Activated naive CD4-positive, alpha-beta T cell treated with anti-CD3 and anti-CD28 coated beads, Interleukin-2, amount 10 ng/mL, durations not matched to agents 7 days and 5 days (primary cell): ENCODE measurements around the gene XXYLT1.
A peak's percentile ranks its signal among the peaks of the same experiment; 100 is the strongest.

ENCODE experiments used
- CTCF ChIA-PET: fragments of 350-600 bp; sonication (Branson Sonifier 250); formaldehyde crosslinking; loops from one replicate; lab custom pipeline; 2021; ENCODE audit warnings: antibody characterized with exemption; lab: Charles Lee
- DNase-seq: peaks from one replicate; pipeline ENCODE4 v3.0.0-alpha.2; 2020
- H3K27ac Mint-ChIP-seq: one replicate; pipeline ENCODE4 v1.8.0; 2021; ENCODE audit warnings: mild to moderate bottlenecking, moderate library complexity, mixed read lengths
- H3K27me3 Mint-ChIP-seq: one replicate; pipeline ENCODE4 v1.8.0; 2021; ENCODE audit warnings: mild to moderate bottlenecking, mixed read lengths
- H3K36me3 Mint-ChIP-seq: one replicate; pipeline ENCODE4 v1.8.0; 2021; ENCODE audit warnings: mixed read lengths
- H3K4me1 Mint-ChIP-seq: one replicate; pipeline ENCODE4 v1.8.0; 2021; ENCODE audit warnings: mixed read lengths
- H3K4me3 Mint-ChIP-seq: one replicate; pipeline ENCODE4 v1.8.0; 2021; ENCODE audit warnings: mild to moderate bottlenecking, moderate library complexity, mixed read lengths
- H3K9me3 Mint-ChIP-seq: one replicate; pipeline ENCODE4 v1.8.0; 2021; ENCODE audit warnings: mixed read lengths

XXYLT1 gene

DNA sequence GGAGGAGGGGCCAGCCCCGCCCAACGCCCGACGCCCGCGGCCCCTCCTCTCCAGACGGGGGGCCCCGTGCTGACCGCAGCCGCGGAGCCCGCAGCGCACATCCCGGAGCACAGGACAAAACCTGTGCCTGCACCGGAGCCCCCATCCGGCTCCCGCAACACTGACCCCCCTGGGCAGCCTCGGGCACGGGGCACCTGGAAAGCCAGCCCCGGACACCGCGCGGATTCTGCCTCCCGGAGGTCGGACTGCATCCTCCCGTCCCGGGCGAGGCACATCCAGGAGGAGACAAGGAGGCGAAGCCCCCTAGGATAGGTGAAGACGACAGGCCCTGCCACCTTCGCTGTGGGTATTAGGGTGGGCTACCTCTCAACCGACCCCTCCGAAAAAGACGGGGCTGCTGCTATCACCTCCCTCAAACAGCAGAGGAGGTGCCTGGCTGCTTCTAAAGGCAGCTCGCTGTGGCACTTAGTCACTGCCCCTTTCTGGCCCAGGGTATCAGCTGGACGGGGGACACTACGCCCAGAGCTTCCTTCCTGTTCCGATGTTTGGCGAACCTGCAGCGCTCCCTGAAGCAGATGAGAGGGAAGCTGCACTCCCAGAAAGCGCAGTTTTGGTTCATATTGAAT lies 10.6 kb downstream of the XXYLT1 start:
- CTCF ChIA-PET, result interaction anchor here (0.8 to 3.1 kb wide), 8 partner anchors 10 to 809 kb away, joined by 3 to 26 read pairs (median 6); partner anchors contain the start of genes FAM43A and XXYLT1
- peak; percentile 47 for DNase-seq
- Mint-ChIP-seq H3K36me3 (peaks cover 1% of the 10 kb centered on the region), H3K27me3 (no peaks in the 10 kb centered on the region), H3K4me3 (peak overlapping the region; percentile 77), H3K4me1 (peaks cover 37% of the 10 kb centered on the region), H3K27ac (peak overlapping the region; percentile 45), H3K9me3 (no peaks in the 10 kb centered on the region)

DNA sequence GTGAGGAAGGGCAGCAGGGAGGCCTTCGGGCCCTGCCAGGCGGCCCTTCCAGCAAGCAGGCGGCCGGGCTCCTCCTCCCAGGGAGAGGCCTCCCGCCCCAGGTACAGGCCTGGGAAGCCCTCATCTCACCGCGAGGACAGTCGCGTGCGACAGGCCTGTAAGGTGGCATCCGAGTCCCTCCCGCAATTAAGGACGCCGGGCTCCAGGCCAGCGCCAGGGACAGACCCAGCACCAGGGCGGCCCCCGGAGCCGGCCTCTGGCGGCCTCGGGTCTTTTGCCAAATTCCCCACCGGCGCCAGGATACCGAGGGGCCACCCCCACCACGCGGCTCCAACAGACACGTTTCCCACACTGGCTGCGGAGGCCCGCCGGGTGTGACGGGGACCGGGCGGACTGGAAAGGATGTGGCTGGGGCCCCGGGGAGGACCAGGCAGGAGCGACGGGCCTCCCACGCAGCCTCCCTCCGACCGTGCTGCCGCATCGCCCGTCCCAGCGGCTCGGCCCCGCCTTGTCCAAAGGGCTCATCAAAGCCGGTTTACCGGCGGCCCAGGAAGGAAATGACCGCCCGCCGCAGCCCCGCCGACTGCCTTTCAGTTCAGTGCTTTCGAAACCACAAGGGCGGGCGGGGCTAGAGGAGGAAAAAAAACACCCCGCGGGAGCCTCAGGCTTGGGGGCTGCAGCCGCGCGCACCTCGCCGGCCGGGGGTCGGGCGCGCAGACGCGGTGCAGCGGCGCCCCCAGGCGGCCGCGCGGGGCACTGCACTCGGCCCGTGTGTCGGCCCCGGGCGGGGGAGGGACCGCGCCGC lies 11.3 kb downstream of the XXYLT1 start:
- no peak overlapping the region for H3K4me3 Mint-ChIP-seq
- peak; percentile 90 for DNase-seq
- H3K36me3 Mint-ChIP-seq, result peaks cover 1% of the 10 kb centered on the region
- peak overlapping the region; percentile 45 for H3K27ac Mint-ChIP-seq
- peaks cover 4% of the 10 kb centered on the region for H3K27me3 Mint-ChIP-seq
- H3K4me1 Mint-ChIP-seq, result peaks cover 35% of the 10 kb centered on the region
- H3K9me3 Mint-ChIP-seq, result no peaks in the 10 kb centered on the region
- CTCF ChIA-PET, result interaction anchor here (1.2 to 4.1 kb wide), 2 partner anchors 9 to 576 kb away, joined by 3 to 32 read pairs; no protein-coding TSS in a partner anchor

DNA sequence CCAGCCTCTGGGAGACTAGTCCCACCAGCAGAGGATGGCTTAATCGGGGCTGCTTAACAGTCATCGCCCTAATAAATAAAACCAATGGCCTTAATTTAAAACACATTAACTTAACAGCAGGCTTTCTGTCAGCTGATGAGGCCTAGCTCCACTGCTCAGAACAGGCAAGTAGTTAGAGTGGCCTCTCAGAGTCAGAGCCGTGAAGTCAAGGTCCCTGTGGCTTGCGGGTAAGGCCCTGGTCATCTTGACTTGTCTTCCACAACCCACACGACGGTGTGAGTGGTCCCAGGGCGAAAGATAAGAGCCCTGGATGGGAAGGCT lies 11.8 kb downstream of the XXYLT1 start:
- Mint-ChIP-seq H3K27ac (peak overlapping the region; percentile 42), H3K36me3 (peaks cover 1% of the 10 kb centered on the region), H3K4me3 (peak overlapping the region; percentile 18), H3K9me3 (no peaks in the 10 kb centered on the region), H3K27me3 (peaks cover 4% of the 10 kb centered on the region), H3K4me1 (peaks cover 32% of the 10 kb centered on the region)
- DNase-seq, result no peak
- CTCF ChIA-PET, result interaction anchor here (0.6 to 4.1 kb wide), 3 partner anchors 11 to 586 kb away, joined by 3 to 32 read pairs (median 4); no protein-coding TSS in a partner anchor

DNA sequence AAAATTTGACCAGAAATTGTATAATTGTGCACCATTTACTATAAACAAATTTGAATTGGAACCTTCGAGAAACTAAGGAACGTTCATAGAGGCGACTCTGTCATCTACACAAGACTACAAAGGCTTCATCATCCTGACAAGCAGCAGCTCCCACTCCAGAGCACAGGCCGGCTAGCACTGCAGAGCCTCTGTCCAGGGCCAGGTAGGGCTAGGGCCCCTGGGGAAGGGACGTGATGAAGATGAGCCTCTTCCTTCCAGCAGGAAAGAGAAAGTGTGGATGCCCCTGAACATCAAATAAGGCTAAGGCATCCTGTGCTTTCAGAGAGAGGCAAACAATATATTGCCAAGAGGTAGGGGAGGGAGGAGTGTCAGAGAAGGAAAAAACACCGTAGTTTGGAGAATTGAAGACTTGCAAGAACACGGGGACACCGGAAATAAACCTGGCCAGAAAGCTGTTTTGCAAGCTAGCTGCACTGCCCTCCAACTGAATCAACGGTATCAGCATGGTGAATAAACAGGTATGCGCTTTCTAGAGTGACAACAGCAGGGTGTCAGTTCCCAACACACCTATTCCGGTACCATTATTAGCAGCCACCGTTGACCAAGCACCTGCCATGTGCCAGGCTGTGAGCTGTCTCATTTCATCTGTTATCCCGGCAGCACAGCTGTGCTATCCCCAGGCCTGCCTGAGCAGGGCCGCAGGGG lies 12.4 kb downstream of the XXYLT1 start:
- Mint-ChIP-seq H3K4me1 (peaks cover 29% of the 10 kb centered on the region), H3K27ac (peak overlapping the region; percentile 42), H3K36me3 (peaks cover 1% of the 10 kb centered on the region), H3K4me3 (peak overlapping the region; percentile 18), H3K27me3 (peaks cover 4% of the 10 kb centered on the region), H3K9me3 (no peaks in the 10 kb centered on the region)
- no peak for DNase-seq
- CTCF ChIA-PET, result interaction anchor here (0.6 to 4.1 kb wide), 4 partner anchors 11 to 586 kb away, joined by 3 to 32 read pairs (median 4); no protein-coding TSS in a partner anchor

DNA sequence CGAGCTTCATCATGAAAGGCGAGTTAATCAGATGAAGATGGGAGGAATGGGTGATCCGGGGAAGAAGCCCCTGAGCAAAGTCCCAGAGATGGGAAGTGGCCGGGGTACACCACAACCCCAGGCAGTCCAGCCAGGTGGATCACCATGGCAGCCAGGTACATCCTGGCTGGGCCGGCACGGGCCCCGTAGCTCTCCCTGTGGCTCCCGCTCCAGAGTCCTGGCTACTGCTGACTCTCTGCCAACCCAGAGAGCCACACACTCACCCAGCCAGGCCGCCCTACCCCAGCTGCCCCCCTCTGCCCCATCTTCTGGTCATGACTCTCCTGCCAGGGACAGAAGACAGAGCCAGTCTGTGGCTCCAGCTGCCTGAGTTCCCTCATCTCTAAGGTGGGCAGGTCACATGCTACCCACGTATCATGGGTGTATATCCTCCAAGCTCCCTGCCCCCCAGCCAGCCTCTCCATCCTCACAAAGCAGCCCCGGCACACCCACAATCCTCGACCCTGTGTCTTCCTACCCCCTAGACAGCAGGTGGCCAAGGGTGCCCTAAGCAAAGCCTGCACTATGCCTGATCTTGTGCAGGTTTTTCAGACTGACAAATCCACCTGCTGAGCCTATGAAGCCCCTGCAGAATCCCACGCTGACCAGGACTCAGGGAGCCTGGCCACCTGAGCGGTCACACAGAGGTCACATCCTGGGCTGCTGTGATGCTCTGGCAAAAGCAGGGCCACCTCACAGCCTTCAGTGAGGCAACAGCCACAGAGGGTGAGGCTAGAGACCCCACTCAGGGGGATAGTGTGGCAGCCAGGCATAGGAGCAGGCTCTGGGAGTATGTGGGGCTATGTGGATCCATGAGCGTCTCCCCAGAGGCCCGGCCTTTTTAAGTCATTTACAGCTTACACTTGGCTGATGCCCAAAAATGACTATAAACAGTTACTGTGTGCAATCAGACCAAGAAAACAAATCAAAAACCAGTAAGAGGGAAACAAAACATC lies 13.2 kb downstream of the XXYLT1 start:
- no peak overlapping the region for H3K4me3 Mint-ChIP-seq
- CTCF ChIA-PET, result interaction anchor here (1.0 to 4.1 kb wide), 3 partner anchors 570 to 575 kb away, joined by 3 to 32 read pairs (median 8); no protein-coding TSS in a partner anchor
- H3K36me3 Mint-ChIP-seq, result peaks cover 1% of the 10 kb centered on the region
- no peak overlapping the region for H3K27ac Mint-ChIP-seq
- H3K4me1 Mint-ChIP-seq, result peaks cover 29% of the 10 kb centered on the region
- DNase-seq, result no peak
- no peaks in the 10 kb centered on the region for H3K9me3 Mint-ChIP-seq
- peaks cover 6% of the 10 kb centered on the region for H3K27me3 Mint-ChIP-seq

DNA sequence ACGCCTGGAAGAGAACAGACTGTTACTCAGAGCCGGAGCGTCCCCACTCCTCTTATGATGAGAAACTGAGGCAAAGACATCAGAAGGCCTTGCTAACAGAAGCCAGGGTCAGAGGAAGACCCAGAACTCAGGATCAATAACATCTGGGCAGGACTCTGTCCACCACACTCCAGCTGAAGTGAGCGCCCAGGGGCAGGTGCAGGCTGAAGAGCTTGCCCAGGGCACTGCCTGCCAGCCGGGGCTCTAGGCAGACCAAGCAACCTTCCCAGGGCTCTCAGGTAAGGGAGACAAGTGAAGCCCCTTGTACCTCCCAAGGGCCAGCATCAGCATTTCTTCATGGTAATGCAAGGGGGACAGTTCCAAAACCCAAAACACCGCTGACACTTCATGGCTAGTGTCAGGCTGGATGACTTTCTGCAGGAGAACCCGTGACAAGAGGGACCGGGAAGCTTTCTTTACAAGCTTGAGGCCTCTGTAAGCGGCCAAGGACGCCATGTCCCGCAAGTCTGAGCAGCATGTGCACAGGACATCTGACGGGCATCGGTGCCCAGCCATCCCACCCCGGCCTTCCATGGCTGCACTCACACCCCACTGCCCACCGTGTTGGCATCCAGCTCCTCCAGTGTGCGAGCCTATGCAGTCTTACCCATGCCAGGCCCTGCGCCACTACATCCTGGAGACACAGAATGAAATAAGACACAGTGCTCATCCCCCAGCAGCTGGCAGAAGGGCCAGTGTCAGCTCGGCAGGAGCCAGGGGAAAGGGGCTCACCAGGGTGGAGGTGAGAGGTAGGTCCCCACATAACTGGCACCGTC lies 14.1 kb downstream of the XXYLT1 start:
- no peak overlapping the region for H3K27ac Mint-ChIP-seq
- H3K27me3 Mint-ChIP-seq, result peaks cover 6% of the 10 kb centered on the region
- no peak overlapping the region for H3K4me3 Mint-ChIP-seq
- DNase-seq, result no peak
- CTCF ChIA-PET, result interaction anchor here (0.6 to 4.1 kb wide), 4 partner anchors 565 to 574 kb away, joined by 3 to 32 read pairs (median 6); no protein-coding TSS in a partner anchor
- peaks cover 21% of the 10 kb centered on the region for H3K4me1 Mint-ChIP-seq
- no peaks in the 10 kb centered on the region for H3K36me3 Mint-ChIP-seq
- no peaks in the 10 kb centered on the region for H3K9me3 Mint-ChIP-seq

DNA sequence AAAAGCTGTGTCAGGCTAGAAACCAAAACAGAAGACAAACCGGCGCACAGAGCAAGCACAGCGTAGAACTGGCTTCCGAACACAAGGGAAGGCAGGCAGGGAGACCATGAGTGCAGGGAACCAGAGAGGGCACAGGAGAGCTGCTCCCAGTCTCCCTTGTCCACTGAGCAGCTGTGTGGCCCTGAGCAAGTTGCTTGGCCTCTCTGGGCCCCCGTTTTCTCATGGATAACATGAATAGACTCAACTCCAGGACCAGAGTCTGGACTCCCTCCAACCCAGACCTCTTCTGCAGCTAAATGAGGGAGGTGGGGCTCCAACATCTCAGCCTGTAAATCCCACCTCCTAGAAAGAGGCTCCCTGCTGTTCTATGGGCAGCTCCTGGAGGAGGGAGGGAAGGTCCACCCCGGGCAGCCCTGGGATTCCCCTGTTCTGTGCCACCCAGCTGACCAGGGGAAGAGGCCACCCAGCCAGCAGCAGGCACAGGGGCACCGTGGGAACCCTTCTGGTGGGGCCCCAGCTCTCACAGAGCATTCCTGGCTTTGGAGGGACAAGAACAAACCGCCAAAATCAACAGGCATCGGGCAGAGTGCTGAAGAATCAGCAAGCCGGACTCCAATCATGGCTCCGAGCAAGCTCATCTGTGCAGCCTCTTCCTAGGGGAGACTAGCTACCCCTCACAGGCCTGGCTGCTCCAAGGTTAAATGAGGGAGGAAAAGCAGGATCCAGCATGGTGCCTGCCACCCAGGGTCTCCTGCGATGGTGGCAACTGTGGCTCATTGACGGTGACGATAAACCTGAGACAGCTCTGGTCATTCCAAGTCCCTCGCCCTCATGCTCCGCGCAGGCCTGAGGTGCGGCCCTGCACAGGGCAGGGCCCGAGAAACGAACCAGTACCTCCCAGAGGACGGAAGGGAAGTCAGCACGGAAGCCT lies 15.1 kb downstream of the XXYLT1 start:
- H3K27ac Mint-ChIP-seq, result no peak overlapping the region
- no peaks in the 10 kb centered on the region for H3K9me3 Mint-ChIP-seq

DNA sequence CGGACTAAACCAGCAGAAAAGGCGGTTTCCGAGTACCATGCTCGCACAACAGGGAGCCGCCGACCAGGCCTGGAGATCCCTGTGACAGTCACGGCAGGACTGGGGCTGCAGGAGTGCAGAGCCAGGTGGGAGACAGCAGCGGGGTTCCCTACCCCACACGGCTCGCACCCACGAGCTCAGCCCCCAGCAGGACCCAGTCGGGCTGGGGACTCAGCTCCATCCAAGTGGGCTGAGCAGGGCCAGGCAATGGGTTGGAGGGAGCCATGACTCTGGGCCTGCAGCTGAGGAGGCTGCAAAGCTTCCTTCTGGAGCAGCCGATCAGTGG lies 15.8 kb downstream of the XXYLT1 start:
- Mint-ChIP-seq H3K4me1 (peaks cover 10% of the 10 kb centered on the region), H3K27ac (no peak overlapping the region), H3K9me3 (no peaks in the 10 kb centered on the region), H3K27me3 (peaks cover 6% of the 10 kb centered on the region), H3K36me3 (no peaks in the 10 kb centered on the region), H3K4me3 (no peak overlapping the region)
- CTCF ChIA-PET, result interaction anchor here (0.8 to 4.1 kb wide), 3 partner anchors 16 to 572 kb away, joined by 3 to 32 read pairs (median 3); partner anchors contain the start of gene XXYLT1
- no peak for DNase-seq

More for the DNA sequence above, 15.1 kb downstream of the XXYLT1 start:
- DNase-seq, result no peak
- Mint-ChIP-seq H3K4me1 (peaks cover 12% of the 10 kb centered on the region), H3K36me3 (no peaks in the 10 kb centered on the region), H3K4me3 (no peak overlapping the region), H3K27me3 (peaks cover 6% of the 10 kb centered on the region)
- CTCF ChIA-PET, result interaction anchor here (1.2 to 4.1 kb wide), 3 partner anchors 149 to 573 kb away, joined by 3 to 32 read pairs (median 8); no protein-coding TSS in a partner anchor

DNA sequence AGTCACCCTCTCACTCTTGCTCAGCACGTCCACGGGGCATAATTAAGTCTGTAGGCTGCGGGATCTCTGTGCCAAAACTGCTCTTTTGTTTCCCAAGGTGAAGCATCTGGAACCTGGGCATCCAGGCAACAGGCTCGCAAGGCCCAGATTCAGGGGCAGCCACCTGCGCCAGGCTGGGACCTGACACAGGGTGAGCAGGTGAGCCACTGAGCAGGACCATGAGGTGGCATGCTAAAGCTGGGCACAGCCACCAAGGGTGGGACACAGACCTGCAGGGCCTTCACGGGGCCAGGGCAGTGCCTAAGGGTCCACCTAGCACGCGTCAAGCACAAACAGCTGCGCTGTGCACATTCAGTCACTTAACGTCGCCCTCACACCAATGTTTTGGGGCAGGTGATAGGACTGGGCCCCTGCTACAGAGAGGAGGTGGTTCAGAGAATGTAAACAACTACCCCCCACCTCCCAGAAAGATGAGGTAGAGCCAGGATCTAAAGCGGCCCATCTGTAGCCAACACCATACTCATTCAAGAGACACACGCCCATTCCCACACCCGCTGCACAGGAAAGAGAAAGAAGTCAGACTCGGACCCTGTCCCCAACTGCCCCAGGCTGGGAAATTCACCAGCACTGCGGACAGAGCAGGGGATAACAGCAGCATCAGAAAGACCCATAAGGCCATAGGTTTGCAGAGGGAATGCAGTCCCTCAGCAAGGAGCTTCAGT lies 16.3 kb downstream of the XXYLT1 start:
- H3K4me1 Mint-ChIP-seq, result peaks cover 10% of the 10 kb centered on the region
- H3K4me3 Mint-ChIP-seq, result no peak overlapping the region
- DNase-seq, result no peak
- peaks cover 9% of the 10 kb centered on the region for H3K27me3 Mint-ChIP-seq
- CTCF ChIA-PET, result interaction anchor here (0.8 kb wide), 1 partner anchor 17 kb away, joined by 3 read pairs; the partner anchor contains the start of gene XXYLT1
- no peaks in the 10 kb centered on the region for H3K9me3 Mint-ChIP-seq
- no peak overlapping the region for H3K27ac Mint-ChIP-seq
- no peaks in the 10 kb centered on the region for H3K36me3 Mint-ChIP-seq

DNA sequence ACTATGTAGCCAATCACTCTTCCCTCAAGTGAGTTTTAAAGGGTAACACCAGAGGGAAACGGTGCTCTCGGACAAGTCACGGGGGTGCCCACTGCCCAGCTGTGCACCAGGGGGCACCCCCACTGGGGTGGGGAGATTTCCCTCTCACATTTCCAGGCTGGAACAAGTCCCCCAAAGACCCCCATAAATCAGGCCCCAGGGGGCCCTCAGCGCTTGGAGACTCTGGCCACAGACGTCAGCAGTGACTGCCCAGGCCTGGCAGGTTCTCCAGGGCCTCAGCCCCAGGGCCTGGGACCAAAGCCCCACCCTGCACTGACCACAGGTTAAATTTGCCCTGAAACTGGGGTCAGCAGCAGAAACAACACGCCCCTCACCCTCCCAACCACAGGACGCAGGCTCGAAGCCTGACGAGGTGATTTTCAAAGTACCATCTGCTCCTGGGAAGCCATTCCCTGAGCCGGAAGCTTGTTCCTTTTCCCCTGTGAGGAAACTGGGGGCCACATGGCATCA lies 17.0 kb downstream of the XXYLT1 start:
- no peak overlapping the region for H3K4me3 Mint-ChIP-seq
- peaks cover 9% of the 10 kb centered on the region for H3K27me3 Mint-ChIP-seq
- CTCF ChIA-PET, result no interaction called here
- no peak for DNase-seq
- H3K9me3 Mint-ChIP-seq, result no peaks in the 10 kb centered on the region
- no peak overlapping the region for H3K27ac Mint-ChIP-seq
- H3K4me1 Mint-ChIP-seq, result peaks cover 10% of the 10 kb centered on the region
- no peaks in the 10 kb centered on the region for H3K36me3 Mint-ChIP-seq
